Gastroesophageal sphincter (tissue), 4 donors: Measurements from ENCODE around the gene ISCU. TPM values are rescaled to one million over a fixed set of nuclear protein-coding genes. Genes with fewer than 3 reads are reported as not detected.

ENCODE experiments used
- ATAC-seq: fragments of 150-250 bp; one replicate; pipeline ENCODE4 v1.9.1; 2016; ENCODE audit warnings: mild to moderate bottlenecking, moderate library complexity
- H3K27ac ChIP-seq, 4 donors: fragments of 200-600 bp; sonication (generic) in 3 of 4; 1 replicate in 3 of 4; 2 replicates in 1 of 4; pipeline ENCODE4 v1.5.1; 2016 to 2019
- H3K27me3 ChIP-seq: fragments of 200-600 bp; sonication (generic); one replicate; pipeline ENCODE4 v1.5.1; 2019
- H3K36me3 ChIP-seq, 2 donors: fragments of 200-600 bp; sonication (generic); one replicate each; pipeline ENCODE4 v1.5.1; 2019; ENCODE audit warnings: control low read depth in 1 of 2
- H3K4me1 ChIP-seq, 3 donors: fragments of 200-600 bp; sonication (generic); 1 replicate in 2 of 3; 2 replicates in 1 of 3; pipeline ENCODE4 v1.5.1; 2016 to 2019; ENCODE audit warnings: control low read depth in 2 of 3
- H3K4me3 ChIP-seq, 2 donors: fragments of 200-600 bp; sonication (generic); one replicate each; pipeline ENCODE4 v1.5.1; 2019; ENCODE audit warnings: mild to moderate bottlenecking in 1 of 2, moderate library complexity in 1 of 2
- H3K9me3 ChIP-seq, 3 donors: fragments of 200-600 bp; sonication (generic); one replicate each; pipeline ENCODE4 v1.5.1; 2017 to 2019; ENCODE audit warnings: control low read depth in 2 of 3
- EP300 ChIP-seq: sonication (generic); formaldehyde crosslinking; IDR thresholded peaks from one replicate; pipeline ENCODE4 v1.6.1; 2017; ENCODE audit warnings: antibody characterized with exemption, mild to moderate bottlenecking
- POLR2A ChIP-seq, 2 donors: fragments of 450-650 bp; IDR thresholded peaks; one replicate each; pipeline ENCODE4 v1.6.1; 2017; ENCODE audit warnings: antibody characterized with exemption in 2 of 2, mild to moderate bottlenecking in 2 of 2, moderate library complexity in 1 of 2
- POLR2AphosphoS5 ChIP-seq: sonication (generic); formaldehyde crosslinking; IDR thresholded peaks from one replicate; pipeline ENCODE4 v1.6.1; 2017; ENCODE audit warnings: antibody characterized with exemption
- WGBS, 2 donors: methylation state at CpG; one replicate each; pipeline ENCODE4 v1.1.5; 2018; ENCODE audit warnings: low coverage in 1 of 2; 5-methylcytosine and 5-hydroxymethylcytosine counted together
- total RNA-seq, 4 donors: library from RNA; depleted of rRNA; stranded (reverse); fragments of >200 nt; gene quantifications; one replicate each; pipeline ENCODE4 v1.1.0, GENCODE V29; 2016
- TF ChIP-seq, protein P1 (sequence below), 4 experiments: fragments of 200-600 bp in 2 of 4; fragments of 450-650 bp in 2 of 4; sonication (generic) in 1 of 4; IDR thresholded peaks; one replicate each; pipeline ENCODE4 v1.5.1; 2017 to 2019; ENCODE audit warnings: antibody characterized with exemption in 4 of 4, mild to moderate bottlenecking in 2 of 4, moderate library complexity in 2 of 4

Gene ISCU
- total RNA-seq, 4 donors from 2014 or later, result 220 to 299 (median 247) TPM

DNA sequence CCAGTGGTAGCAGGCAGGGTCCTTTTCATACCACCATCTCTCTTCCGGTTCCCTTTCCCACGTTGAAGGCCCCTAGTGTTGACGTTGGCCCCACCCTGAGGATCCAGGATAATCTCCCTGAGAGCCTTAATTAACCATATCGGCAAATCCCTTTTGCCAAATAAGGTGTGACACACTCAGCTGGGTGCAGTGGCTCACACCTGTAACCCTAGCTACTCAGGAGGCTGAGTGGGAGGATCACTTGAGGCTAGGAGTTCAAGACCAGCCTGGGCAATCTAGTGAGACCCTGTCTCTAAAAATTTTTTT is 38.3 kb downstream of the ISCU start:
- 53 to 100% methylated on average over 1 to 4 of the region's 4 CpGs for WGBS, 2 donors
- peaks cover 0 to 14% (median 0%) of the 10 kb centered on the region in 3 donors for H3K4me1 ChIP-seq
- TF ChIP-seq POLR2AphosphoS5 (no peak), EP300 (no peak), POLR2A (IDR thresholded peaks at IDR 0.05) (no peak)
- TF ChIP-seq, protein P1, sequence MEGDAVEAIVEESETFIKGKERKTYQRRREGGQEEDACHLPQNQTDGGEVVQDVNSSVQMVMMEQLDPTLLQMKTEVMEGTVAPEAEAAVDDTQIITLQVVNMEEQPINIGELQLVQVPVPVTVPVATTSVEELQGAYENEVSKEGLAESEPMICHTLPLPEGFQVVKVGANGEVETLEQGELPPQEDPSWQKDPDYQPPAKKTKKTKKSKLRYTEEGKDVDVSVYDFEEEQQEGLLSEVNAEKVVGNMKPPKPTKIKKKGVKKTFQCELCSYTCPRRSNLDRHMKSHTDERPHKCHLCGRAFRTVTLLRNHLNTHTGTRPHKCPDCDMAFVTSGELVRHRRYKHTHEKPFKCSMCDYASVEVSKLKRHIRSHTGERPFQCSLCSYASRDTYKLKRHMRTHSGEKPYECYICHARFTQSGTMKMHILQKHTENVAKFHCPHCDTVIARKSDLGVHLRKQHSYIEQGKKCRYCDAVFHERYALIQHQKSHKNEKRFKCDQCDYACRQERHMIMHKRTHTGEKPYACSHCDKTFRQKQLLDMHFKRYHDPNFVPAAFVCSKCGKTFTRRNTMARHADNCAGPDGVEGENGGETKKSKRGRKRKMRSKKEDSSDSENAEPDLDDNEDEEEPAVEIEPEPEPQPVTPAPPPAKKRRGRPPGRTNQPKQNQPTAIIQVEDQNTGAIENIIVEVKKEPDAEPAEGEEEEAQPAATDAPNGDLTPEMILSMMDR (IDR thresholded peaks at IDR 0.05), result no peak

DNA sequence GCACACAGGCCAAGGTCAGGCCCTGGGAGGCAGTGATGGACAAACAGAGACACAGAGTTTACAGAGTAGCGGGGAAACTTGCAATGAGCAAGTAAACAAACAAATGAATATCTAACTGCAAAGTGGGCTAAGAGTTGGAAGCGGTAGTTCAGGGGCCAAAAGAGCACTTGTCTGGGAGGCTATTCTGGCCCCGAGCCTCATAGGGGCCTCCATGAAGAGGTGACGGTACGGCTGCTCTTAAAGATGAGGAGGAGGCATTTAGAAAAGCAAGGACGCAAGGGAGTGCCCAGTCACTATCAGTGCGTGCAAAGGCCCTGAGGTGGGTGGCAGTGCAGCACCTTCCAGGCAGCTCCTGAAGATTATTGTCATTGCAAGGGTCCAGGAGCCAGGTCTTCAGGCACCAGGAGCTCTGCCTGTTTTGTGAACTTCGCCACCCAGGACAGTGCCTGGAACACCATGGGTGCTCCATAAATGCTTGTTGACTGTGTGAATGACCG is 39.9 kb downstream of the ISCU start:
- Histone ChIP-seq H3K27ac (no peak overlapping the region), H3K9me3 (no peaks in the 10 kb centered on the region), H3K4me3 (no peak overlapping the region), H3K27me3 (no peaks in the 10 kb centered on the region), H3K36me3 (no peaks in the 10 kb centered on the region), H3K4me1 (peaks cover 0 to 6% (median 0%) of the 10 kb centered on the region in 3 donors)
- TF ChIP-seq POLR2AphosphoS5 (no peak), POLR2A (IDR thresholded peaks at IDR 0.05) (no peak), EP300 (no peak)
- TF ChIP-seq, protein P1 (IDR thresholded peaks at IDR 0.05), result no peak
- 96 to 100% methylated on average over 2 to 9 of the region's 9 CpGs for WGBS, 2 donors
- ATAC-seq, result no peak

More for the DNA sequence above, 38.3 kb downstream of the ISCU start:
- Histone ChIP-seq H3K36me3 (no peaks in the 10 kb centered on the region), H3K9me3 (no peaks in the 10 kb centered on the region), H3K27me3 (no peaks in the 10 kb centered on the region), H3K4me3 (no peak overlapping the region), H3K27ac (no peak overlapping the region)
- ATAC-seq, result no peak

DNA sequence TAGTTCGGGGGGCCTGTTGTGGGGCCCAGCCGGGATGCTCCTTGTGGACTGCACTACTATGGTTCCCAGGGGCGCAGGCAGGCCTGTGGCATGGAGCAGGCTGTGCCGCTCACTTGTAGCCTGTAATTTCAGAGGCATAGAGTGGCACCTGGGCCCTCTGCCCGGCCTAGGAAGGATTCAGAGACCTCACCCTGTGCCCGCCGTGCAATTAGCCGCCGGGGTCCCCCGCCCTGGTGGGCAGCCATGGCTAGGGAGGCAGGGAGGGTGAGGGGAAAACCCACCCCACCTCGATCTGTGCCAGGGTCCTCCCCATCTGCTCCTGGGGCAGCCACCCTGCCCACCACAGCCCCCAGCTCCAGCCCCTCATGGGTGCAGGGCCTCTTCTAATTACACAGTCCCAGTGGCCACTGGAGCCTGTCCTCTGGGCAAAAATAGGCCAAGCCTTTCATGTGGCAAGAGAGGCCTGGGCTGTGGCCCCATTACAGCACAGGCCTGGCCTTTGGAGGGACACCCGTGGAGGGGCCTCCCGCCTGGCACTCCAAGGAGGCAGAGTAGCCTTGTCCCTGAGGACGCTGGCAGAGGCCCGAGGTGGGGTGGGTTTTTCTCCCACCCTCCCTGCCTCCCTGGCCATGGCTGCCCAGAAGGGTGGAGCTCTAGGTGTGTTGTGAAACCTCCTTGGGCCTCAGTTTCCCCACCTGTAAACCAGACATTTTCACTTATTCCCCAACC is 40.7 kb downstream of the ISCU start:
- peaks cover 5% of the 10 kb centered on the region for H3K27me3 ChIP-seq
- 100% methylated on average over 1 of the region's 15 CpGs; no CpG with 5 or more reads in 1 of the 2 donors for WGBS, 2 donors

DNA sequence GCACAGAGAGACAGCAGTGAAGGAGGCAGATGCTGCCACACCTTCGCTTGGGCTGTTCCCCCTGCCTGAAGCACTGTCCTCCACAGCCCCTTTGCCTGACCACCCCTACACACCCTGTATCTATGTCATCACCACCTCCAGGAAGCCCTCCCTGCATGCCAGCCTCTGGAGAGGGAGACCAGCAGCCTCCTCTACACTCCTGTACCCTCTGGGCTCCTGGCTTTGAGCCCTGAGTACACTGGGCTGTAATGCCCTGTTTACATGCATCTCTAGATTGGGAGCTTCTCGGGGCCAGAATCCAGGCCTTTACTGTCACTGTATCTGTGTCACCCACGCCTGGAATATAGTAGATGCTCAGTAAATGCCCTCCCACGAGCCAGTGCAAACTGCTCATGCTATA is 41.3 kb downstream of the ISCU start:
- Histone ChIP-seq H3K9me3 (no peaks in the 10 kb centered on the region), H3K4me3 (no peak overlapping the region), H3K27ac (no peak overlapping the region), H3K4me1 (peaks cover 0 to 4% (median 0%) of the 10 kb centered on the region in 3 donors), H3K36me3 (no peaks in the 10 kb centered on the region), H3K27me3 (peaks cover 11% of the 10 kb centered on the region)
- ATAC-seq, result no peak
- 88 to 100% methylated on average over 1 of the region's 4 CpGs for WGBS, 2 donors
- TF ChIP-seq POLR2A (IDR thresholded peaks at IDR 0.05) (no peak), POLR2AphosphoS5 (no peak), EP300 (no peak)
- TF ChIP-seq, protein P1 (IDR thresholded peaks at IDR 0.05), result no peak

More for the DNA sequence above, 40.7 kb downstream of the ISCU start:
- Histone ChIP-seq H3K4me3 (no peak overlapping the region), H3K36me3 (no peaks in the 10 kb centered on the region), H3K4me1 (peaks cover 0 to 4% (median 0%) of the 10 kb centered on the region in 3 donors), H3K27ac (no peak overlapping the region), H3K9me3 (no peaks in the 10 kb centered on the region)
- TF ChIP-seq POLR2AphosphoS5, result no peak
- TF ChIP-seq, protein P1 (IDR thresholded peaks at IDR 0.05), result no peak
- TF ChIP-seq EP300, result no peak
- no peak for TF ChIP-seq POLR2A (IDR thresholded peaks at IDR 0.05)
- no peak for ATAC-seq
